HepG2 (cell line): ENCODE results near the gene AREL1. TPM values are rescaled to one million over a fixed set of nuclear protein-coding genes. Genes with fewer than 3 reads are reported as not detected.

Experiments
- IRF2 ChIP-seq: IDR thresholded peaks from 2 replicates; pipeline ENCODE4 v1.6.1; 2018; ENCODE audit warnings: missing genetic modification reagents, missing compliant biosample characterization
- KMT2B ChIP-seq: IDR thresholded peaks from 2 replicates; pipeline ENCODE4 v1.6.1; 2016; ENCODE audit warnings: missing genetic modification reagents, missing compliant biosample characterization
- MED1 ChIP-seq: sonication (generic); formaldehyde crosslinking; IDR thresholded peaks from 2 replicates; pipeline ENCODE4 v1.4.0; 2020; ENCODE audit warnings: missing genetic modification reagents
- MEIS2 ChIP-seq: sonication (generic); formaldehyde crosslinking; IDR thresholded peaks from 2 replicates; pipeline ENCODE4 v1.9.0; 2021; ENCODE audit warnings: mild to moderate bottlenecking, missing genetic modification reagents
- NFE2L2 ChIP-seq: fragments of 150-350 bp; IDR thresholded peaks from 2 replicates; pipeline ENCODE4 v1.6.1; 2014; ENCODE audit warnings: low read length
- NR2F1 ChIP-seq, 2 experiments: fragments of 450-650 bp in 1 of 2; formaldehyde crosslinking in 1 of 2; IDR thresholded peaks; 2 replicates each; pipeline versions ENCODE4 v1.5.0 to v1.6.1; 2016 to 2020; ENCODE audit warnings: mild to moderate bottlenecking in 1 of 2, missing compliant biosample characterization in 1 of 2, missing genetic modification reagents in 1 of 2, moderate library complexity in 1 of 2
- PHB2 ChIP-seq: fragments of 450-650 bp; IDR thresholded peaks from 2 replicates; pipeline ENCODE4 v1.6.1; 2018; ENCODE audit not compliant: partially characterized antibody
- RFX5 ChIP-seq: IDR thresholded peaks from 2 replicates; pipeline ENCODE4 v1.6.1; 2011; ENCODE audit warnings: low read depth, low read length, improper control_type of control experiment
- SPEN ChIP-seq: sonication (generic); formaldehyde crosslinking; IDR thresholded peaks from 2 replicates; pipeline ENCODE4 v1.5.1; 2020; ENCODE audit warnings: low read depth, mild to moderate bottlenecking, missing genetic modification reagents
- STAT5B ChIP-seq: sonication (generic); formaldehyde crosslinking; IDR thresholded peaks from 2 replicates; pipeline ENCODE4 v1.4.0; 2020; ENCODE audit warnings: missing genetic modification reagents
- TOPORS ChIP-seq: sonication (generic); formaldehyde crosslinking; IDR thresholded peaks from 2 replicates; pipeline ENCODE4 v1.8.0; 2023; ENCODE audit warnings: mild to moderate bottlenecking, missing genetic modification reagents
- U2AF2 ChIP-seq: fragments of 200-400 bp; formaldehyde crosslinking; IDR thresholded peaks from 2 replicates; pipeline ENCODE4 v1.6.1; 2017; ENCODE audit warnings: low read depth, mild to moderate bottlenecking, low read length
- YEATS2 ChIP-seq: sonication (generic); formaldehyde crosslinking; IDR thresholded peaks from 2 replicates; pipeline ENCODE4 v1.4.0; 2020; ENCODE audit warnings: missing genetic modification reagents, borderline replicate concordance
- ZBTB7B ChIP-seq: sonication (generic); formaldehyde crosslinking; IDR thresholded peaks from 2 replicates; pipeline ENCODE4 v1.4.0; 2020; ENCODE audit warnings: missing genetic modification reagents
- ZNF282 ChIP-seq: fragments of 450-650 bp; IDR thresholded peaks from 2 replicates; pipeline ENCODE4 v1.6.1; 2018; ENCODE audit not compliant: partially characterized antibody
- ZNF567 ChIP-seq: sonication (generic); formaldehyde crosslinking; IDR thresholded peaks from 2 replicates; pipeline ENCODE4 v1.8.1; 2023; ENCODE audit warnings: mild to moderate bottlenecking, missing genetic modification reagents, borderline replicate concordance
- ZNF768 ChIP-seq: sonication (generic); formaldehyde crosslinking; IDR thresholded peaks from 2 replicates; pipeline ENCODE4 v1.4.0; 2020; ENCODE audit warnings: missing genetic modification reagents
- ZNF776 ChIP-seq: sonication (generic); formaldehyde crosslinking; IDR thresholded peaks from 2 replicates; pipeline ENCODE4 v1.4.0; 2020; ENCODE audit warnings: mild to moderate bottlenecking, missing genetic modification reagents
- polyA plus RNA-seq, 8 experiments: library from polyadenylated mRNA; depleted of rRNA in 3 of 8; stranded (reverse) in 7 of 8; unstranded in 1 of 8; fragments of >200 nt; fragmentation: Illumina TruSeq in 4 of 8; extraction: Trizol in 4 of 8; gene quantifications; 2 replicates each; pipeline versions ENCODE4 v1.2.1 to v1.2.3, GENCODE V29; 2011 to 2016; ENCODE audit warnings: low read depth in 4 of 8, missing spikeins in 1 of 8, mixed read lengths in 1 of 8; ENCODE audit not compliant: insufficient read depth in 1 of 8
- total RNA-seq, 5 experiments: library from RNA; depleted of rRNA; stranded (reverse); fragments of >200 nt; fragmentation: Illumina TruSeq; extraction: Trizol; gene quantifications; 2 replicates each; pipeline ENCODE4 v1.2.3, GENCODE V29; 2016; ENCODE audit warnings: low read depth in 1 of 5
- TF ChIP-seq, protein P1 (sequence below): sonication (generic); formaldehyde crosslinking; IDR thresholded peaks from 2 replicates; pipeline ENCODE4 v1.8.0; 2022; ENCODE audit warnings: mild to moderate bottlenecking, missing genetic modification reagents; ENCODE audit not compliant: insufficient replicate concordance
- TF ChIP-seq, protein P2 (sequence below): sonication (generic); formaldehyde crosslinking; IDR thresholded peaks from 2 replicates; pipeline ENCODE4 v1.5.0; 2020; ENCODE audit warnings: mild to moderate bottlenecking, low read depth, missing genetic modification reagents, borderline replicate concordance
- TF ChIP-seq, protein P3 (sequence below): sonication (generic); formaldehyde crosslinking; IDR thresholded peaks from 2 replicates; pipeline ENCODE4 v1.8.0; 2022; ENCODE audit warnings: missing genetic modification reagents, mild to moderate bottlenecking, borderline replicate concordance
- TF ChIP-seq, protein P4 (sequence below): IDR thresholded peaks from 2 replicates; pipeline ENCODE4 v1.6.1; 2016; ENCODE audit warnings: low read depth, borderline replicate concordance
- TF ChIP-seq, protein P5 (sequence below): sonication (generic); formaldehyde crosslinking; IDR thresholded peaks from 2 replicates; pipeline ENCODE4 v1.5.0; 2020; ENCODE audit warnings: missing genetic modification reagents
- TF ChIP-seq, protein P6 (sequence below): sonication (generic); formaldehyde crosslinking; IDR thresholded peaks from 2 replicates; pipeline ENCODE4 v1.4.0; 2020; ENCODE audit warnings: missing genetic modification reagents, borderline replicate concordance

AREL1 gene
- total and polyA plus RNA-seq, 2 of the 13 experiments (the other 11 are each of a cell fraction or from before 2014, with no cell fraction given), result 21.3 to 25.4 TPM

DNA sequence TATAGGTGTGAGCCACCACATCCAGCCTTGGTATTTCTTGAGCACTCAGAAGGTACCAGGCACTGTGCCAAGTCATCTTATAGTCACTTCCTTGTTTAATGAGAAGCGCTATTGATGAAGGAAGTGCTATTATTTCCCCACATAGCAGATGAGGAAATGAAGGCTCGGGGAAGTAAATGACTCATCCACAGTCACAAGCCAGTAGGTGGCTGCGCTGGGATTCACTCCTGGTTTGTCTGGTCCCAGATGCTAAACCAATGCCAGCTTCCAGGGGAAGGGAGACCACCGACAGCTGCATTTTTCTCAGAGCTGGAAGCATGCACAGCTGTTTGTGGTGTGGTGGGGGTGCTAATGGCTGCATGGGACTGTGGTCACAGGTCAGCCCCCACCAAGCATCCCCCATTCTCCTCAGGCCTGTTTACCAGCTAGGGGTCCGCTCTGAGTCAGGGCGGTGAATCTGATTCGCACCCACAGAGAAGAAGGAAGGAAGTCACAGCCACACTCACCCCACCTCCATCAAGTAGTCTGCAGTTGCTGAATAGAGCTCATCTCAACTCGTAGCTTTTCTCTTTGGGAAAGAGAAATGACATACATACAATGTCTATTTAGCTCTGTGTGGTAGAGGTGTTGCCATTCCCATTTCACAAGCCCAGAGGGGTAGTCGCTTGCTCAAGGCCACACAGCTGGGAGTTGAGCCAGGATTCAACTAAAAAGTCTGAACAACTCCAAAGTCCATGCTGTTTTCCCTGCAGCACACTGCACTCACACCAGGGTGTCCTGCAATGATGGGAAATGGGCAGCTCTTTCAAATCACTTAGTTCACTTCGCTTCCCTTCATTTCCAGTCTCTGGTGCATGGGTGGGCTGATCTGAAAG is 94.6 kb downstream of the AREL1 start (continued):
- TF ChIP-seq NR2F1 (CRISPR knock-in tag; IDR thresholded peaks at IDR 0.05) (no peak), MEIS2 (CRISPR knock-in tag) (no peak), IRF2 (CRISPR knock-in tag) (no peak), KMT2B (no peak; the same call in 1 of the 2 replicates), ZNF768 (peak; percentile 90), ZBTB7B (CRISPR knock-in tag) (no peak), U2AF2 (no peak), STAT5B (CRISPR knock-in tag) (no peak), NFE2L2 (no peak), MED1 (CRISPR knock-in tag) (no peak), ZNF776 (CRISPR knock-in tag) (no peak), YEATS2 (no peak; the same call in 1 of the 2 replicates), PHB2 (no peak), RFX5 (no peak), ZNF567 (CRISPR knock-in tag) (no peak), SPEN (CRISPR knock-in tag) (peak; percentile 39; the same call in 1 of the 2 replicates), ZNF282 (no peak), TOPORS (0 out of 2 replicates have a peak, but pooled peaks have one; percentile 31)
- TF ChIP-seq, protein P1, sequence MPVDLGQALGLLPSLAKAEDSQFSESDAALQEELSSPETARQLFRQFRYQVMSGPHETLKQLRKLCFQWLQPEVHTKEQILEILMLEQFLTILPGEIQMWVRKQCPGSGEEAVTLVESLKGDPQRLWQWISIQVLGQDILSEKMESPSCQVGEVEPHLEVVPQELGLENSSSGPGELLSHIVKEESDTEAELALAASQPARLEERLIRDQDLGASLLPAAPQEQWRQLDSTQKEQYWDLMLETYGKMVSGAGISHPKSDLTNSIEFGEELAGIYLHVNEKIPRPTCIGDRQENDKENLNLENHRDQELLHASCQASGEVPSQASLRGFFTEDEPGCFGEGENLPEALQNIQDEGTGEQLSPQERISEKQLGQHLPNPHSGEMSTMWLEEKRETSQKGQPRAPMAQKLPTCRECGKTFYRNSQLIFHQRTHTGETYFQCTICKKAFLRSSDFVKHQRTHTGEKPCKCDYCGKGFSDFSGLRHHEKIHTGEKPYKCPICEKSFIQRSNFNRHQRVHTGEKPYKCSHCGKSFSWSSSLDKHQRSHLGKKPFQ (CRISPR knock-in tag), result peak; percentile 99
- TF ChIP-seq, protein P2, sequence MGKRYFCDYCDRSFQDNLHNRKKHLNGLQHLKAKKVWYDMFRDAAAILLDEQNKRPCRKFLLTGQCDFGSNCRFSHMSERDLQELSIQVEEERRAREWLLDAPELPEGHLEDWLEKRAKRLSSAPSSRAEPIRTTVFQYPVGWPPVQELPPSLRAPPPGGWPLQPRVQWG (CRISPR knock-in tag), result no peak
- TF ChIP-seq, protein P3, sequence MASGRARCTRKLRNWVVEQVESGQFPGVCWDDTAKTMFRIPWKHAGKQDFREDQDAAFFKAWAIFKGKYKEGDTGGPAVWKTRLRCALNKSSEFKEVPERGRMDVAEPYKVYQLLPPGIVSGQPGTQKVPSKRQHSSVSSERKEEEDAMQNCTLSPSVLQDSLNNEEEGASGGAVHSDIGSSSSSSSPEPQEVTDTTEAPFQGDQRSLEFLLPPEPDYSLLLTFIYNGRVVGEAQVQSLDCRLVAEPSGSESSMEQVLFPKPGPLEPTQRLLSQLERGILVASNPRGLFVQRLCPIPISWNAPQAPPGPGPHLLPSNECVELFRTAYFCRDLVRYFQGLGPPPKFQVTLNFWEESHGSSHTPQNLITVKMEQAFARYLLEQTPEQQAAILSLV (CRISPR knock-in tag), result no peak
- TF ChIP-seq, protein P4, sequence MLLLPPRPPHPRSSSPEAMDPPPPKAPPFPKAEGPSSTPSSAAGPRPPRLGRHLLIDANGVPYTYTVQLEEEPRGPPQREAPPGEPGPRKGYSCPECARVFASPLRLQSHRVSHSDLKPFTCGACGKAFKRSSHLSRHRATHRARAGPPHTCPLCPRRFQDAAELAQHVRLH (CRISPR knock-in tag), result peak; percentile 79
- TF ChIP-seq, protein P5, sequence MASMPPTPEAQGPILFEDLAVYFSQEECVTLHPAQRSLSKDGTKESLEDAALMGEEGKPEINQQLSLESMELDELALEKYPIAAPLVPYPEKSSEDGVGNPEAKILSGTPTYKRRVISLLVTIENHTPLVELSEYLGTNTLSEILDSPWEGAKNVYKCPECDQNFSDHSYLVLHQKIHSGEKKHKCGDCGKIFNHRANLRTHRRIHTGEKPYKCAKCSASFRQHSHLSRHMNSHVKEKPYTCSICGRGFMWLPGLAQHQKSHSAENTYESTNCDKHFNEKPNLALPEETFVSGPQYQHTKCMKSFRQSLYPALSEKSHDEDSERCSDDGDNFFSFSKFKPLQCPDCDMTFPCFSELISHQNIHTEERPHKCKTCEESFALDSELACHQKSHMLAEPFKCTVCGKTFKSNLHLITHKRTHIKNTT (CRISPR knock-in tag), result no peak
- TF ChIP-seq, protein P6, sequence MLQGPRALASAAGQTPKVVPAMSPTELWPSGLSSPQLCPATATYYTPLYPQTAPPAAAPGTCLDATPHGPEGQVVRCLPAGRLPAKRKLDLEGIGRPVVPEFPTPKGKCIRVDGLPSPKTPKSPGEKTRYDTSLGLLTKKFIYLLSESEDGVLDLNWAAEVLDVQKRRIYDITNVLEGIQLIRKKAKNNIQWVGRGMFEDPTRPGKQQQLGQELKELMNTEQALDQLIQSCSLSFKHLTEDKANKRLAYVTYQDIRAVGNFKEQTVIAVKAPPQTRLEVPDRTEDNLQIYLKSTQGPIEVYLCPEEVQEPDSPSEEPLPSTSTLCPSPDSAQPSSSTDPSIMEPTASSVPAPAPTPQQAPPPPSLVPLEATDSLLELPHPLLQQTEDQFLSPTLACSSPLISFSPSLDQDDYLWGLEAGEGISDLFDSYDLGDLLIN (CRISPR knock-in tag), result no peak
